HG03280 (cell line): ENCODE results near the gene DCAF17.
A peak's percentile ranks its signal among the peaks of the same experiment; 100 is the strongest.
"Not testable (repeated sequence)": the region's sequence is repeated elsewhere in the genome, so short reads cannot be mapped to it uniquely, and the experiment has no call there.

Experiments
- ATAC-seq: cut with Tn5 transposase; IDR thresholded peaks from one replicate; pipeline ENCODE4 v1.9.1; 2021; ENCODE audit warnings: mild to moderate bottlenecking, moderate library complexity; ENCODE audit not compliant: unreplicated experiment

DCAF17 gene

GRCh38 chr2:171451074-171451473 is 17.0 kb downstream of the DCAF17 start:
- ATAC-seq, result no peak

DNA sequence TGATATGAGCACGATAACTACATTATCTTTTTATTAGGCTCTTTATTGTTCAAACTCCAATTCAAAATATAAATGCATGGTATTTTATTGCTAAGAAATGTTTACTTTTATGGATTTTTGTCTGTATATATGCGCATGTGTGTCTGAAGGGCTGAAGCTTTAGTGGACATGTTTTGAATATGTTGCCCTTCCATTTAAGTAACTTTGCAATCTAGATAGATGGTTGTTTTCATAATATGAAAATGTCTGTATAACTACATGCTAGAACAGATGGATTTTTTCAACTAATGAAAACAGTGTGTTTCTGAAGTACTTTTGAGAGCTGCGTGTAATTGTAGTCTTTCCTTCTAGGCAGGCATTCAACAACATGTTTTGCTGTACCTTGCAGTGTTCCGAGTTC is 18.7 kb downstream of the DCAF17 start:
- no peak for ATAC-seq

- ATAC-seq, result no peak
Measured at GRCh38 chr2:171459498-171459897, 25.5 kb downstream of the DCAF17 start.

GRCh38 chr2:171460537-171460936 is 26.5 kb downstream of the DCAF17 start:
- ATAC-seq, result no peak

DNA sequence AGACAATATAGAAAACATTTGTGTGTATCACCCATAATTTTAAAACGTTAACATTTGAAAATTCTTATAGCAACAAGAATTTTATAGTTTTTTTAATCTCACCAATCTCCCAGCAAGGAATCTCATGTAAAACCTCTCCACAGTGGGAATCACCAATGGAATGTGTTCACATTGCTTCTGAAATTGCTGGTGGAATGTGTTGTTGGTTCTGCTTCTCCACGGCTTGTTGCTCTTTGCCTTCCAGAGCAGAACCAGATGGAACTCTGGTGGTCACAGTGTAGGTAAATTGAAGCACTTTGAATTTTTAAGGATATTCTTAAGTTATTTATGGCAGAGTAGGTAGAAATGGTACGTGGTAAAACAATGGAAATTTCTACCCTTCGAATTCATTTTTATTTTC is 35.1 kb downstream of the DCAF17 start:
- ATAC-seq, result no peak

DNA sequence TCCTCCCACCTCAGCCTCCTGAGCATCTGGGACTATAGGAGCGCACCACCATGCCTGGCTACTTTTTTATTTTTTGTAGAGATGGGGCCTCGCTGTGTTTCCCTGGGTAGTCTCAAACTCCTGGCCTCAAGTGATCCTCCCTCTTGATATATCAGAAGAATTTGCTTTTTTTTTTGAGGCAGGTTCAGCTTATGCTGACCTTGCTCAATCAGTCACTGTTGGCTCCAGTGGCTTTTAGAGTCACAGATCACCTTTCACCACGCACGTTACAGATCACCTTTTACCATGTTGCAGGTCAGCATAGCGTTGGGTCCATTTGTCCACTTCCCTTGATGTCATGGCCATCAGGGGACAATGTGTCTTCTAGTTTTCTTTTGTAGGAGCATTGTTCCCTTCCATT is 36.1 kb downstream of the DCAF17 start:
- no peak for ATAC-seq

- ATAC-seq, result no peak
Measured at GRCh38 chr2:171475979-171476378, 42.0 kb downstream of the DCAF17 start.

DNA sequence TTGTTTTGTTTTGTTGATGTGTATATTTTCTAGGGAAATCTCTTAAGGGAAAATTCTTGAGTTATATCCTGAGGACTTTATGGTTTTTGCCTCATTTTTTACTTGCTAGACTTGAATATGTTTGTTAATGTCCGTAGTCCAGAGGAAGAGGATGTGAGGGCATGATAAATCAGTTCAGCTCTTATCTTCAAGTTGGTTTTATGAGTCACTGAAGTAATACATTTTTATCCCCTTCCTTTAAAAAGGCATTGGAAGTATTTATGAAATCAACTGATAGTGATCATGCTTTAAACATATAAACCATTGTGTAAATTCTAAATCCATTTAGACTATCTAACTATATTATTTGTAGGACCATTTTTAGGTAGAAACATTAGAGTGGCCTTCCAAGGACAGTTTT is 44.3 kb downstream of the DCAF17 start:
- ATAC-seq, result no peak

- peak; percentile 76 for ATAC-seq
Measured at GRCh38 chr2:171479154-171479814, 45.3 kb downstream of the DCAF17 start.

DNA sequence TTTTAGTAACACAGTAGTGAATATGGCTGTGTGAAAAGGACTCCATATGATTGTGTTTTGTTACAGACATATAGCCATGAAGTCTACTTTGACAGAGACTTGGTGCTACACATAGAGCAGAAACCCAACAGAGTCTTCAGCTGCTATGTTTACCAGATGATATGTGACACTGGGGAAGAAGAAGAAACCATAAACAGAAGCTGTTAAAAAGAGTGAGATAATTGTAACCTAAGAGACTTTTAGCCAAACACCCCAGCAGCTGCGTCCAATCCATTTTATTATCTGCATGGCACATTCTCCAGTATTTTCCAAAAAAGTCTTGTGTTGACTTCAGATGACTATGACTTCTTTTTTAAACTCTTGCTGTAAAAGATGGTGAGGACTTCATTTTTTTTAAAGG is 46.9 kb downstream of the DCAF17 start:
- no peak for ATAC-seq

GRCh38 chr2:171482308-171482707 is 48.3 kb downstream of the DCAF17 start:
- peak; percentile 54 for ATAC-seq

DNA sequence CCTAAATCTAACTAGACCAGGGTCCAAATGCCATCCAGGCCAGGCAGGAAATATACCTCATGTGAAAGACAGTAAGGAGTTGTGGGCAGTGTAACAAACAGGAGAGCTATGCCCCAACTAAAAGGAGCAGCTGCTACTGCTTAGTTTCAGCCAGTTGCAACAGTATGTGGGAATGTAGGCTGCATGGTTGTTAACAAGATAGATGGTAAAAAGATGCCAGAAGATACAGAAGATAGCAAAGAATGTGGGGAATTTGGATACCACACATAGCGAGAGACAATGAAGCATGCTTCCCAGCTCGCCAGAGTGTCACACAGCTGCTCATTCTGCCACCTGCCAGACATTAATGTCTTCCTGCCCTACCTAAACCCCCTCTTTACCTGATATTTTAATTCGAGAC is 48.9 kb downstream of the DCAF17 start:
- no peak for ATAC-seq

- no peak for ATAC-seq
Measured at GRCh38 chr2:171483793-171484192, 49.8 kb downstream of the DCAF17 start.

DNA sequence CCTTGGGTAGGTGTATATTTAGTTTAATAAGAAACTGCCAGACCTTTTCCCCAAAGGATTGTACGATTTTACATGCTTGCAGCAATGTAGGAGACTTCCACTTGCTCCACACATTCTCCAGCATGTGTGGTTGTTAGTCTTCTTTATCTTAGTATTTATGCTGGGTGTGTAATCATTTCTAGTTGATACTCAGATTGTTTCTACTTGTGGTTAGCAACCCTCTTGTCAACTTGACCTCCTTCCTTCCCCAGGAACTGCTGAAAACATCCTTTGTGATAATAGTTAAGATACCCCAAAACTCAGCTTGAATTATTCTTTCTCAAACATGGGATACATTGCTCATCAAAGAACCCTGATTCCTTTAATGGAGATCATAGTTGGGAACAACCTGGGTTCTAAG is 51.1 kb downstream of the DCAF17 start:
- ATAC-seq, result no peak

DNA sequence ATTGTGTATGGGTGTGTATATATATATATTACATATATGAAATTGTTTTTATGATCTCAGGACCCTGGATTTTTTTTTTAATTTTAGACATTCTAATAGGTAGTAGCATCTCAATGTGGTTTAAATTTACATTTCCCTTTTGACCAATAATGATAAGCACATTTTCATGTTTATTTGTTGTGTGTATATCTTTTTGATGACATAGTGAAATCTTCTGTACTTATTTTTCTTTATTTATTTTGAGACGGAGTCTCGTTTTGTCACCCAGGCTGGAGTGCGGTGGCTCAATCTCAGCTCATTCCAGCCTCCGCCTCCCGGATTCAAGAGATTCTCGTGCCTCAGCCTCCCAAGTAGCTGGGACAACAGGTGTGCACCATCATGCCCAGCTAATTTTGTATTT is 53.2 kb downstream of the DCAF17 start:
- ATAC-seq, result no peak

- no peak for ATAC-seq
Measured at GRCh38 chr2:171487803-171488259, 53.8 kb downstream of the DCAF17 start.

GRCh38 chr2:171490577-171490976 is 56.6 kb downstream of the DCAF17 start:
- ATAC-seq, result no peak

DNA sequence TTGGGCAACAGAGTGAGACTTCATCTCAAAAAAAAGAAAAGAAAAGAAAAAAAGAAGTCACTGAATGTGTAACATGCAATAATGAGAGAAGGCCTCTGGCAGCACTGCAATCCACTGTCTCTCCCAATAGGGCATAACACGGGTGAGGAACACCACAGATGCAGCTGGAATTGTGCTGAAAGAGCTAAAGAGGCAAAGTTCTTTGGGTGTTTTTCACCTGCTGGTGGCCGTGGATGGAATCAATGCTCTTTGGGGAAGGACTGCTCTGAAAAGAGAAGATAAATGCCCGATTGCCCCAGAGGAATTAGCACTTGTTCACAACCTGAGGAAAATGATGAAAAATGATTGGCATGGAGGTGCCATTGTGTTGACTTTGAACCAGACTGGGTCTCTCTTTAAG is 57.3 kb downstream of the DCAF17 start:
- ATAC-seq, result no peak

DNA sequence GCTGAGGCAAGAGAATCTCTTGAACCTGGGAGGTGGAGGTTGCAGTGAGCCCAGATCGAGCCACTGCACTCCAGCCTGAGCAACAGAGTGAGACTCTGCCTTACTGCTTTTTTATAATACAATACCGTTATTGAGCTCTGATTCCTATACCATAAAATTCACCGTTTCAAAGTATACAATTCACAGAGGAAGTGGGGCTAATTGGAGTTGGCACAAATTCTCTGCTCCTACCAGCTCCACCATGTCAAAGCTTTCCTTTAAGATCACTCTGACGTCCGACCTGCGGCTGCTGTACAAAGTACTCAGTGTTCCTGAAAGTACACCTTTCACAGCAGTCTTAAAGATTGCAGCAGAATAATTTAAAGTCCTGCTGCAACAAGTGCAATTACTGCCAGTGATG is 58.6 kb downstream of the DCAF17 start:
- ATAC-seq, result no peak

- ATAC-seq, result not testable (repeated sequence)
Measured at GRCh38 chr2:171497664-171498063, 63.6 kb downstream of the DCAF17 start.

- ATAC-seq, result no peak
Measured at GRCh38 chr2:171505374-171505773, 71.3 kb downstream of the DCAF17 start.

DNA sequence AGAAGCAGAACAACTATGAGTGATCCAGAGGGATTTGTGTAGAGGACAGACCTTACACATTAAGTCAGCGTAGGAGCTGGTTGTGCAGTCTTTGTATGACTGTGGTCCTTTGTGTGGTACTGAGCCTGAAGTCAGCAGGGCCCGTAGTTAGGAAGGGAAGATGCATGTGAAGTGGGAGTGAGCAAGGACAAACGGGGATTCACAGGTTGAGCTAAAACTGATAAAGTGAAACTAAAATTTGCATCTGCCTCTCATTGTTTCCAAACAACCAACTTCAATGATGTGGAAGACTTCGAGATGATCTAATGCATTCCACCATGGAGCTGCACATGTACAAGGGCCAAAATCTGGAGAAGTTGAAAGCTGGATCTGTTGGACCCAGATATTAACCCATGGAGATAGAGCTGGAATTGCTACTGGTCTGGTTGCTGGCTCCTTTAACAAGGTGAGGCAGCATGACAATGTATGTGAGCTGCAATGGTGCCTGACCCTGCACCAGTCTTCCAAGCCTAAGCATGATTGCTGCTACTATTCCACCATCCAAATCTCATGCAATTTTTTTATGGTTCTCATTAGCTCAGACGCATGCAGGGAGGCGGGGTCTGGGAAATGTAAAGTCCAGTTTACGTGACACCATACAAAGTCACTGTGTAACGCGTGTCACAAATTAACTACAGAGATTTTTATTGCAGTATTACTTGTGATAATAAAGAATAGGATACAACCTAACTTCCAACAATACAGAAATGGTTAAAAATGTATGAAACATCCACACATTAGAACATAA is 76.1 kb downstream of the DCAF17 start:
- no peak for ATAC-seq
